GM12892 (cell line): ENCODE results near the gene GSTP1.
A peak's percentile ranks its signal among the peaks of the same experiment; 100 is the strongest.

ENCODE experiments used
- DNase-seq: peaks from one replicate; pipeline ENCODE4 v3.0.0; 2011; ENCODE audit not compliant: insufficient read length
- FAIRE-seq: peaks from 2 replicates; lab custom pipeline; 2011; peaks lifted over from hg19 to GRCh38; lab: Jason Lieb, UNC
- POLR2A ChIP-seq: IDR thresholded peaks from 2 replicates; pipeline ENCODE4 v1.6.1; 2011; ENCODE audit warnings: low read depth, low read length, control low read depth
- POLR2AphosphoS5 ChIP-seq: IDR thresholded peaks from 2 replicates; pipeline ENCODE4 v1.6.1; 2011; ENCODE audit warnings: low read depth, low read length, control low read depth
- TAF1 ChIP-seq: IDR thresholded peaks from 2 replicates; pipeline ENCODE4 v1.6.1; 2011; ENCODE audit warnings: low read depth, mild to moderate bottlenecking, control low read depth, low read length, borderline replicate concordance

Gene GSTP1

DNA sequence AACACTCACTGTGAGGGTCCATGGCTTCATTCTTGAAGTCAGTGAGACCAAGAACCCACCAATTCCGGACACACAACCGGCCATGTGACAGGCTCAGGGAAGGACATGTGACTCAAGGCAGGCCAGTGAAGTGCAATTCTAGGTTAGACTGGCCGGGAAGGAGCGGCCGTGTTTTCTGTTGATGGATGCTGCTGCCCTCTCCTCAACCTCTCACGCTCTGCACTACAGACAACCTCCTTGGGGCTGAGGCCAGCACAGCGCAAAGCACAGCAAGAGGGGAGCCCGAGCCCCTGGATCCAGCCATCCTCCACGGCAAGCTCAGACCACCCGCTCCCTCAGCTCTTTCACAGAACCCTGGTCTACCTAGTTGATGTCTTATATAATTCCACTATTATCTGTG, 43.4 kb downstream of the GSTP1 start:
- no peak for FAIRE-seq
- TF ChIP-seq POLR2AphosphoS5 (no peak), POLR2A (no peak), TAF1 (no peak)

GRCh38 chr11:67627441-67627811, 43.8 kb downstream of the GSTP1 start:
- DNase-seq (no peak), FAIRE-seq (no peak)
- TF ChIP-seq POLR2AphosphoS5 (no peak), POLR2A (no peak), TAF1 (no peak)

More for the DNA sequence above, 43.4 kb downstream of the GSTP1 start:
- DNase-seq, result no peak

DNA sequence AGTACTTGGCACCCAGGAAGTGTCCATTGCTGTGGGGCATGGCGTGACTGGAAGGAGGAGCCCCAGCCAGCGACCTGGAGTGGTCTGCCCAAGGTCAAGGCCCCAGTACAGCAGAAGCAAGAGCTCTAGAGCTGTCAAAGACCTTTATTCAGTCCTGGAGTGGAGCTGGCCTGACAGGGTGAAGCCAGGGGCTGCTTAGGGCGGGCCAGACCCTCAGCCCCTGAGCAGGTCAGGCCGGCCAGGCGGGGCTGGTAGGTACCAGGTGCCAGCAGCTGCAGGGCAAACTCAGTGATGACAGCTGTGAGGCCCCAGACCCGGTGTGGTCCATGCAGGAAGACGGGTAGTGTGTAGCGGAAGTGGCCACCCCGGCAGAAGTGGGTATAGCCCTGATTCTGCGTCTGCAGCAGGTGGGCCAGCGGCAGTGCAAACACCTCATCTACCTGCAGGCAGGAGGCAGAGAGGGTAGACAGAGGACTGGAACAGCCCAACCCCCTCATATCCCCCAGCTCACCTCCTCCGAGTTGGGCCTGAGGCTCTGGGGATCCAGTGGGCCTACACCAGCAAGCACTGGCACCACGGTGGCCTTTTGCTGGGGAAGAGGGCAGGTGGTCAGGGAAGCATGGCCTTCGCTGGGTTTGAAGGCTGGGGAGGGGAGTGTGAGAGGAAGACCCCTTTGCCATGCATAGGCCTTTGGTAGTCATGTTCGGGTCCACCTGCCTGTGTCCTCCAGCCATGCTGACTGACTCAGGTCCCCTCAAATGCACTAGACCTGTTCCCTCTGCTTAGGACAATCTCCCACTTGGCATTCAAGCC, 44.4 kb downstream of the GSTP1 start:
- DNase-seq (no peak), FAIRE-seq (peak; percentile 9)
- TF ChIP-seq POLR2A (no peak), TAF1 (no peak), POLR2AphosphoS5 (no peak)

GRCh38 chr11:67628710-67629385, 45.2 kb downstream of the GSTP1 start:
- DNase-seq (peak; percentile 9), FAIRE-seq (no peak)
- no peak for TF ChIP-seq POLR2AphosphoS5
- TF ChIP-seq TAF1, result no peak
- TF ChIP-seq POLR2A, result no peak

- FAIRE-seq (no peak), DNase-seq (peak; percentile 88)
- TF ChIP-seq POLR2A (peak; percentile 75), TAF1 (0 out of 2 replicates have a peak, but pooled peaks have one; percentile 35), POLR2AphosphoS5 (no peak)
Measured at GRCh38 chr11:67629386-67630227, 46.0 kb downstream of the GSTP1 start, which contains the start of gene NUDT8. Gene NUDT8, minus strand, starts transcription at chr11:67629937. Its CDS starts 26 bp downstream, at chr11:67629911.

- TF ChIP-seq POLR2A (peak; percentile 73), POLR2AphosphoS5 (peak; percentile 57; the same call in 1 of the 2 replicates), TAF1 (no peak)
- FAIRE-seq, result peak; percentile 98
Measured at GRCh38 chr11:67630228-67630942, 46.8 kb downstream of the GSTP1 start.

DNA sequence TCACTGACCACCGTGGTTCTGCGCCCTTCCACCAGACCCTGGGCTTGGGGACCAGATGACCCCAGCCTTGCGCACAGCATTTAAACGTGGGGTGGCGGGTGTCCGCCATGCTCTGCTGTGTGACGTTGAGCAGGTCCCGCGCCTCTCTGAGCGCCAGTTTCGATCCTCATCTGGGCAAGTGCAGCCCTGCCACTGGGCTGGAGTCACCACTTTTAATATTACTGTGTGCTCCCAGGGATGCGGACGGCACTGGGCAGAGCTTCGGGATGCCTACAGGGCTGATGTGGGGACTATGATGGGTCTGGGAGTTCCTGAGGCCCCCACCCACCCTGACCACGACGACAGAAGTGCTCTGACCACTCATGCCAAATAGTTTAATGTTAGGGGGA, 47.3 kb downstream of the GSTP1 start:
- FAIRE-seq (no peak), DNase-seq (peak; percentile 17)
- TF ChIP-seq POLR2A, result no peak
- no peak for TF ChIP-seq TAF1
- TF ChIP-seq POLR2AphosphoS5, result no peak

More at GRCh38 chr11:67630228-67630942, 46.8 kb downstream of the GSTP1 start:
- DNase-seq, result peak; percentile 96

DNA sequence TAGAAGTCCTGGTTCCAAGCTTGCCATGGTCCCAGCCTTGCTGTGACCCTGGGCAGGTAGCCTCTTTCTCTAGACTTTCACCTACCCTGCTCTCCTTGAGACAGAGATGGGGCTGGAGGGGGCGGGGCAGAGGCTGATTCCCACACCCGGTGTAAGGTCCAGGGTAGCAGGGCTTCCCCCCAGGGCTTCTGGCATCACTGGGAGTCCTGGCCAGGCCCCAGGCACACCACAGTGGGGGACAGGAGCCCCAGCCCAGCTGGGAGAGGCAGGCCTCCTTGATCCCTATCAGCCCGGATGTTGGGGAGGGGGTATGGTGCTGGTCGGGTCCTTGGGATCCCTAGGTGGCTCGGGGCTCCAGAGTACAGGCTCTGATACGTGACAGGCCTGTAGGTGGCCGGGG, 47.8 kb downstream of the GSTP1 start:
- no peak for TF ChIP-seq POLR2AphosphoS5
- no peak for TF ChIP-seq TAF1
- no peak for TF ChIP-seq POLR2A
- DNase-seq (peak; percentile 13), FAIRE-seq (no peak)

DNA sequence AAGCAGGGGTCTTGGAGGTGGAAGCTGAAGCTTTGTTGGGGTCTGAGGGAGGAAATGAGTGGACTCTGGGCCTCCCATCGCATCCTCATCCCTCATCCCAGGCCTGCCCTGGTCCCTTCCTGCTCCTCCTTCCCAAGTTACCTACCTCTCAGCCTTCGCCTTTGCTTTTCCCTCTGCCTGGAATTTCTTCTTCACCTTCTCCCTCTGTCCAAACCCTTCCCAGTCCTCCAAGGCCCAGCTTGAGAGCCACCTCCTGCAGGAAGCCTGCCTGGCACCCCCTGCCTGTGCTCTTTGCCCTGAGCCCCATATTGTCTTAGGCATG, 48.2 kb downstream of the GSTP1 start:
- TF ChIP-seq TAF1 (no peak), POLR2AphosphoS5 (no peak), POLR2A (no peak)
- FAIRE-seq (no peak), DNase-seq (no peak)

DNA sequence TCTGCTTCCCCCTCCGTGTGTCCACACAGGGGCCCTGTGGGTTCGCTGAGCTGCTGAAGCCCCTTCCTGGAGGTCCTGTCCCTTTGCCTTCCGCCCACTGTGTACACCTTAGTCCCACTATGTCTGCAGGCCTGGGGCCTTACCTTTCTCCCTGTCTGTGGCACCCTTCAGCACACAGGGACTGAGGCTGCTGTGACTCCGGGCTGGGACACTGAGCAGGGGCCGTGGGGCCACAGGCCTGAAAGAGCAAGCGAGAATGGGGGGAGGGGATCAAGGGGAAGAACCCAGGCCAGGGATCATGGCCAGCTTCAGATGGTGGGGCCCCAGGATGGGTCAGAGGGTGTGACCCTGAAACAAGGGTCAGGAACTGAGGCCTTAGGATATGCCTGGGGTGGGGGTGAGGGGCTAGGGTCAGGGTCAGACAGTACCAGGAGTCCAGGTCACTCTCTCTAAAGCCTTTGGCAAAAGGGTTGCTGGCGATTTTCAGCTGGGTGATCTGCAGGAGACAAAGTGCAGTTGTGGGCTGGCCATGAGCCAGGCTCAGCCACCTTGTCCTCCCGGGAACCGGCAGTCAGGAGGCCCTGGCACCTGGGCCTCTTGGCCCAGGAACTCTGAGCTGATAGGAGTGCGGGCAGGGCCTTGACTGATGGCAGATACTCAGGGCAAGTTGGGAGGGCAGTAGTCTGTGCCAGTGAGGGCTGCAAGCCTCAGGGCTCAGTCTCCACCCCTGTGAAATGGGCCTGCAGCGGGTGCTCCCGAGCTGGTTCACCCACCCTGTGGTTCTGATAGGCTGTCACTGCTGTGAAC, 48.8 kb downstream of the GSTP1 start:
- no peak for FAIRE-seq
- DNase-seq, result no peak
- TF ChIP-seq POLR2AphosphoS5, result no peak
